ENCODE data around the gene MIS18A.

GRCh38 chr21:32261929-32262328 is 16.9 kb downstream of the MIS18A start:
- no peak for TF ChIP-seq POLR2A (IDR thresholded peaks at IDR 0.05)
- TF ChIP-seq, protein P1, sequence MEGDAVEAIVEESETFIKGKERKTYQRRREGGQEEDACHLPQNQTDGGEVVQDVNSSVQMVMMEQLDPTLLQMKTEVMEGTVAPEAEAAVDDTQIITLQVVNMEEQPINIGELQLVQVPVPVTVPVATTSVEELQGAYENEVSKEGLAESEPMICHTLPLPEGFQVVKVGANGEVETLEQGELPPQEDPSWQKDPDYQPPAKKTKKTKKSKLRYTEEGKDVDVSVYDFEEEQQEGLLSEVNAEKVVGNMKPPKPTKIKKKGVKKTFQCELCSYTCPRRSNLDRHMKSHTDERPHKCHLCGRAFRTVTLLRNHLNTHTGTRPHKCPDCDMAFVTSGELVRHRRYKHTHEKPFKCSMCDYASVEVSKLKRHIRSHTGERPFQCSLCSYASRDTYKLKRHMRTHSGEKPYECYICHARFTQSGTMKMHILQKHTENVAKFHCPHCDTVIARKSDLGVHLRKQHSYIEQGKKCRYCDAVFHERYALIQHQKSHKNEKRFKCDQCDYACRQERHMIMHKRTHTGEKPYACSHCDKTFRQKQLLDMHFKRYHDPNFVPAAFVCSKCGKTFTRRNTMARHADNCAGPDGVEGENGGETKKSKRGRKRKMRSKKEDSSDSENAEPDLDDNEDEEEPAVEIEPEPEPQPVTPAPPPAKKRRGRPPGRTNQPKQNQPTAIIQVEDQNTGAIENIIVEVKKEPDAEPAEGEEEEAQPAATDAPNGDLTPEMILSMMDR (IDR thresholded peaks at IDR 0.05), result no peak
